ENCODE measurements around the gene ZNF750. TPM values are rescaled to one million over a fixed set of nuclear protein-coding genes. Genes with fewer than 3 reads are reported as not detected.

ZNF750 gene
- total RNA-seq, 4 donors from 2014 or later, result not detected

DNA sequence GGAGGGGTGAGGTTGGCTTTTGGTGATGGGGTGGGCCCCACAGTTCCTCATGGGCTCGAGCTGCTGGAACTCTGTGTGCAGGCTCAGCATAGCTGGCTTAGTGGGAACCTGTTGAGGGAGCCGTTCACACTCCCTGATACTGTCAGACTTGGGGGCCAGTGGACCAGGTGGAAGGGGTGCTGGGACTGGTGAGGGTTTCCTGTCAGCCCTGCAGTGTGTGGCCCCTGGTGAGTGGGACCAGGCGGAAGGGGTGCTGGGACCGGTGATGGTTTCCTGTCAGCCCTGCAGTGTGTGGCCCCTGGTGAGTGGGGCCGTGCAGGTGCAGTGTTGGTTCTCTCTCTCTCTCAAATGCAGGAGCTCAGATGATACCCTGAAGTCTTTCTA is 45.1 kb upstream of the ZNF750 start:
- DNase-seq, result peak; percentile 36
- in situ Hi-C loops (cut with MboI; ENCODE audit: low pct_ligation_motif_present in 1 of 4, low pct_unique_long_range_greater_than_20kb in 1 of 4, low sequenced_read_pairs in 3 of 4), result no loop called here
- 63% methylated on average over 5 of the region's 5 CpGs; no CpG with 5 or more reads in 1 of the 2 donors for WGBS, 2 donors (ENCODE audit: low coverage in 1 of 2)
- Histone ChIP-seq H3K36me3 (no peaks in the 10 kb centered on the region), H3K27ac (peak overlapping the region in 3 of 4 donors; percentile 14 to 43 (median 34)), H3K4me3 (no peak overlapping the region), H3K27me3 (no peaks in the 10 kb centered on the region), H3K4me1 (peaks cover 7 to 56% (median 38%) of the 10 kb centered on the region in 4 donors), H3K9me3 (no peaks in the 10 kb centered on the region)
- TF ChIP-seq EP300 (IDR thresholded peaks at IDR 0.05; ENCODE audit: low read depth), result no peak
- no peak for TF ChIP-seq POLR2AphosphoS5 (IDR thresholded peaks at IDR 0.05)
- TF ChIP-seq, protein P1, sequence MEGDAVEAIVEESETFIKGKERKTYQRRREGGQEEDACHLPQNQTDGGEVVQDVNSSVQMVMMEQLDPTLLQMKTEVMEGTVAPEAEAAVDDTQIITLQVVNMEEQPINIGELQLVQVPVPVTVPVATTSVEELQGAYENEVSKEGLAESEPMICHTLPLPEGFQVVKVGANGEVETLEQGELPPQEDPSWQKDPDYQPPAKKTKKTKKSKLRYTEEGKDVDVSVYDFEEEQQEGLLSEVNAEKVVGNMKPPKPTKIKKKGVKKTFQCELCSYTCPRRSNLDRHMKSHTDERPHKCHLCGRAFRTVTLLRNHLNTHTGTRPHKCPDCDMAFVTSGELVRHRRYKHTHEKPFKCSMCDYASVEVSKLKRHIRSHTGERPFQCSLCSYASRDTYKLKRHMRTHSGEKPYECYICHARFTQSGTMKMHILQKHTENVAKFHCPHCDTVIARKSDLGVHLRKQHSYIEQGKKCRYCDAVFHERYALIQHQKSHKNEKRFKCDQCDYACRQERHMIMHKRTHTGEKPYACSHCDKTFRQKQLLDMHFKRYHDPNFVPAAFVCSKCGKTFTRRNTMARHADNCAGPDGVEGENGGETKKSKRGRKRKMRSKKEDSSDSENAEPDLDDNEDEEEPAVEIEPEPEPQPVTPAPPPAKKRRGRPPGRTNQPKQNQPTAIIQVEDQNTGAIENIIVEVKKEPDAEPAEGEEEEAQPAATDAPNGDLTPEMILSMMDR (IDR thresholded peaks at IDR 0.05), result no peak
- no peak for TF ChIP-seq POLR2A (IDR thresholded peaks at IDR 0.05)
- intact Hi-C loops (cut with DNase I; ENCODE audit: low total_unique reads), result no loop called here

DNA sequence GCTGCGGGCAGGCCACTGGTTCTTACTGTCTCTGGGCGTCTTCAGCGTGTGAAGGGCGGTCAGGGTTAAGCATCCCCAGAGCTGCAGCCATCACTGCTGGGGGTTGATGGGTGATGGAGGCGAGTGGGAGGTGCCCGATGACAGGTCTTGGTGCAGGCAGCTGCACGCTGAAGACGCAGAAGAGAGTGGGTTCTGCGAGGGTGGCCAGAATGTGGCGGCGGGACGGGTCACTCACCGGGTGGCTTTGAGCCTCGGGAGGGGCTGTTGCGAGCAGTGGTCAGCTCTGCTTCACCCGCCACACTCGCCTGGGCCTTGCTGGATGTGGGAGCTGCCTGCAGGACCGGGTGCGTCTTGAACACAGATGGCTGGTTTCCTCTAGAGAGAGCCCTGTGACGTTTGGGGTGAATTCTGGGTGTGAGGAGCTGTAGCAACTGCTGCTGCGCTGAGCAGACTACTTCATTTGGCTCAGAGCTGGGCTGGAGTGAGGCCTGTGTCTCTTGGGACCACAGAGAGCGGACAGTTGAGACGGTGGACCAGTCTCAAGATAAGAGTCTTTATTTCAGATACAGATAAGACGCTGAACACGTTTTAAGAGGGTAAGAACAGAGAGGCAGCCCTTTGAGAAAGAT is 44.6 kb upstream of the ZNF750 start:
- H3K4me1 ChIP-seq, result peaks cover 4 to 52% (median 34%) of the 10 kb centered on the region in 4 donors
- 82 to 93% methylated on average over 3 to 25 of the region's 25 CpGs for WGBS, 2 donors (ENCODE audit: low coverage in 1 of 2)
- no peaks in the 10 kb centered on the region for H3K36me3 ChIP-seq
- TF ChIP-seq POLR2A (IDR thresholded peaks at IDR 0.05) (no peak), POLR2AphosphoS5 (IDR thresholded peaks at IDR 0.05) (no peak)
- no peak overlapping the region for H3K4me3 ChIP-seq
- peak overlapping the region in 3 of 4 donors; percentile 14 to 43 (median 34) for H3K27ac ChIP-seq
- intact Hi-C loops (cut with DNase I; ENCODE audit: low total_unique reads) (no loop called here), in situ Hi-C loops (cut with MboI; ENCODE audit: low pct_ligation_motif_present in 1 of 4, low pct_unique_long_range_greater_than_20kb in 1 of 4, low sequenced_read_pairs in 3 of 4) (no loop called here)
- no peak for DNase-seq
- no peaks in the 10 kb centered on the region for H3K9me3 ChIP-seq
- H3K27me3 ChIP-seq, result no peaks in the 10 kb centered on the region

- intact Hi-C loops (cut with DNase I; ENCODE audit: low total_unique reads) (no loop called here), in situ Hi-C loops (cut with MboI; ENCODE audit: low pct_ligation_motif_present in 1 of 4, low pct_unique_long_range_greater_than_20kb in 1 of 4, low sequenced_read_pairs in 3 of 4) (no loop called here)
- Histone ChIP-seq H3K4me1 (peaks cover 4 to 42% (median 25%) of the 10 kb centered on the region in 4 donors), H3K9me3 (no peaks in the 10 kb centered on the region), H3K27ac (peak overlapping the region; percentile 40 to 79 (median 76)), H3K4me3 (peak overlapping the region in 1 of 4 donors; percentile 2), H3K36me3 (no peaks in the 10 kb centered on the region), H3K27me3 (no peaks in the 10 kb centered on the region)
- no peak for DNase-seq
- WGBS, 2 donors (ENCODE audit: low coverage in 1 of 2), result 87% methylated on average over 23 of the region's 23 CpGs; no CpG with 5 or more reads in 1 of the 2 donors
- TF ChIP-seq POLR2A (IDR thresholded peaks at IDR 0.05) (no peak), POLR2AphosphoS5 (IDR thresholded peaks at IDR 0.05) (no peak), EP300 (IDR thresholded peaks at IDR 0.05; ENCODE audit: low read depth) (no peak)
- TF ChIP-seq, protein P1 (IDR thresholded peaks at IDR 0.05), result no peak
Measured at GRCh38 chr17:82883419-82884031, 43.7 kb upstream of the ZNF750 start.

DNA sequence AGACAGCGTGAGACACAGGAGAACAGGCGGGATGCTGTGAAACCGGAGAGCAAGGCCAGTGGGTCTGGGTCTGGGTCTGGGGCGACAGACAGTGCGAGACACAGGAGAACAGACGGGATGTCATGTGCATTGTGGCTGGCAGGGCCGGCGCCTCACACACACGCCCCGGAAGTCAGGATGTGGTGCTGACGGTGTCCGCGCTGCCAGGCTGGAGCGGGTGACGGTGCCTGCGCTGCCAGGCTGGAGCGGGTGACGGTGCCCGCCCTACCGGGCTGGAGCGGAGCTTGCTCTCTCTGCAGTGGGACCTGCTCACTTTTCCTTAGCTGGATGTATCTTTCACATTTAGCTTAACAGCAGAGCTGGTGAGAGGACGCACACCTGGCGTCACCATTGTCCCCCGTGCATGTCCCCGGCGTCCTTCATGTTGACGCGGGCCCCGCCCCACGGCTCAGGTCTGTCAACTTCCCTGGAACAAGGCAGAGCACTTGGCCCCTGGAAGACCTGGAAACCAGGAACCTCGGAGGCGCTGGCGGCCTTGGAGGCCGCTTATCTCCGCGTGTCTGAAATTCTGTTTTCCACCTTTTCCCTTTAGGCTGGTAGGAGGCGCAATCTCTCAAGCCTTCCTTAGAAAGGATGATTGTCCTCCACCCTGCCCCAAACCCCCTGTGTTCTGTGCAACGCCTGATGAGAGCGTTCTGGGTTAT is 43.0 kb upstream of the ZNF750 start:
- peak; percentile 70 for DNase-seq
- peak overlapping the region; percentile 40 to 79 (median 76) for H3K27ac ChIP-seq
- intact Hi-C loops (cut with DNase I; ENCODE audit: low total_unique reads), result no loop called here
- H3K4me3 ChIP-seq, result peak overlapping the region in 2 of 4 donors; percentile 2 to 5
- WGBS, 2 donors (ENCODE audit: low coverage in 1 of 2), result 73 to 82% methylated on average over 3 to 39 of the region's 39 CpGs
- H3K27me3 ChIP-seq, result no peaks in the 10 kb centered on the region
- H3K36me3 ChIP-seq, result no peaks in the 10 kb centered on the region
- H3K4me1 ChIP-seq, result peaks cover 4 to 39% (median 24%) of the 10 kb centered on the region in 4 donors
- no peaks in the 10 kb centered on the region for H3K9me3 ChIP-seq
- TF ChIP-seq POLR2AphosphoS5 (IDR thresholded peaks at IDR 0.05) (peak in 2 of 3 donors; percentile 15 to 51), EP300 (IDR thresholded peaks at IDR 0.05; ENCODE audit: low read depth) (no peak), POLR2A (IDR thresholded peaks at IDR 0.05) (peak; percentile 54)
- TF ChIP-seq, protein P1 (IDR thresholded peaks at IDR 0.05), result no peak
- in situ Hi-C loops (cut with MboI; ENCODE audit: low pct_ligation_motif_present in 1 of 4, low pct_unique_long_range_greater_than_20kb in 1 of 4, low sequenced_read_pairs in 3 of 4), result no loop called here

All from transverse colon (tissue), 4 donors.